CD4-positive, alpha-beta T cell treated with Interleukin-10 for 1 hour (primary cell): ENCODE results near the gene PLCB2.

Source experiments
- DNase-seq: peaks from one replicate; pipeline ENCODE4 v3.0.0-alpha.2; 2020

The PLCB2 gene

GRCh38 chr15:40323953-40324937, 16.5 kb upstream of the PLCB2 start:
- DNase-seq, result no peak

DNA sequence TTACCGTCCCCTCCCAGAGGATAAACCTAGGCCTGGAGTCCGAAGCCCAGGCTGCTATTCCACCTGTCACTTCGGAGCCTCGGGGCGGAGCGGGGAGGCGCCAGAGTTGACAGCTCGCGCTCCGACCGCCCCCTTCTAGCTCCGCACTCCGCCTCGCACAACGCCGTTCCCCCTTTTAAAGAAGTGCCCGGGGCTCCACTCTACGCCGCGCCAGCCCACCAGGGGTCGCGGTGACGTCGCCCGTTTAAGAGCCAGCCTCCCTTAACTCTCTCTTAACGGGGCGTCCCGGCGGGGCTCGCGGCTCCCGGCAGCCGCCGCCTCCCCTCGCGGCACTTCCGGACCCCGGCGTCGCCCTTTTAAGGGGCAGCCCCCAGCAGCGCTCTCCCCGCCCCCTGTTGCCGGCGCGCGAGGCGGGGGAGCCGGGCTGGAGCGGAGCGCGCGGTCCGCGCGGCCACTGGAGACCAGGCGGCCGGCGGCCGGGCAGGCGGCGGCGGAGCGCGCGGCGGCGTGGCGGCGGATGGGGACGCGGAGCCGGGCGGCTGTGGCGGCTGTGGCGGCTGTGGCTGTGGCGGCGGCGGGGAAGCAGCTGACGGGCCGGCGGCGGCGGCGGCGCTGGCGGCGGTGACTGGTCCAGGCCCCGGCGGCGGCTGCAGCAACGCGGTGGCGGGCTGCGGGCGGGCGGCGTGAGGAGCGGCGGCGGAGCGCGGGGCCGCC, 15.7 kb upstream of the PLCB2 start, which contains the start of gene INAFM2:
Gene INAFM2, plus strand, starts transcription at position 454 of the 714 bp plus-strand sequence. CDS start 364 bp downstream, outside the sequence.
- DNase-seq, result peak; percentile 93

DNA sequence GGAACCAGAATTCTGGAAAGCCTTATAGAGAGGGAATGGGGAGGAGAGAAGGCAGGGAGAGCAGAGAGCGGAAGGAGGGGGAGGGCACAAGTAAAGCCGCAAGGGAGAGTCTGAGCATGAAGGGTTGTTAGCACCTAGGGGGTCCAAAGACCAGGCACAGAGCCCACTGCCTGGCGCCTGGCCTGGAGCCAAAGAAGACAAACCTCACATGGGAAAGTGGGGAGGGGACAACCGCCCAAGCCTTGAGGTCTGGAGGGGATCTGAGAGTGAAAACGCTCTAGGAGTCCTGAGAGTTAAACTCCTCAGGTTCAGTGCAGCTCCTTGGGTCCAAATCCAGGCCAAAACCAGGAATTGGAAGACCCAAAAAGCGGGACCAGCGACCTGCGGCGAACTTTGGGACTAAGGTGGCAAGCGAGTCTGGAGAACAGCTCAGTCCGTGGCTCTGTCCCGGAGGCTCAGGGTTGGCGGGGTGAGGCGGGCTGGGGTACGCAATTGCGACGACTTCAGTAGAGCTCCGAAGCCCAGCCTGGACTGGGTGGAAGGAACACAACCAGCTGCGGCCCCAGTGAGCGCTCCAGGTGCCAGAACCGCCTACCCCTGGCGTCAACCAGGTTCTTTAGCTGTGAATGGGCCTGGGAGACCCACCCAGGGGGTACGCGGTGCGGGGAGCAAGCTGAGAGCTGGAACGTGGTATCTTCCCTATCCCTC, 14.9 kb upstream of the PLCB2 start:
- no peak for DNase-seq

DNA sequence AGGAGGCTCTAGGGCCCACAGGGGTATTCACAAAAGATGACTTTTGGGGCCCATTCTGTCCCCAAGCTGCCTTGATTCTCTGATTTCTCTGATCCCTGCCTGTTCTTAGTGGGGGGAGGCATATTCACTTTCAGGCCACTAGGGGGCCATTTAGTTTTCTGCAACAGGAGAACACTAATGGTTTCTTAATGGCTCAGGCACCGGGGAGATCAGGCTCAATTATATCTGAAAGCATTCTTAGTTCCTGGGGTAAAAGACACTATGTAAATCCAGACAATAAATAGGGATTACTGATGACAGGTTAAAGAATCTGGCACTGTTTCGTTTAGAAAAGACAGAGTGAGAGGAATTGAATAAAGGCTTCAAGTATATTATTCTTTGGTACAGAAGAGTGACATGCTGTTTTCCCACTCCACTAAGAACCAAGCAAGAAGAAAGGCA, 13.2 kb upstream of the PLCB2 start:
- peak; percentile 81 for DNase-seq

DNA sequence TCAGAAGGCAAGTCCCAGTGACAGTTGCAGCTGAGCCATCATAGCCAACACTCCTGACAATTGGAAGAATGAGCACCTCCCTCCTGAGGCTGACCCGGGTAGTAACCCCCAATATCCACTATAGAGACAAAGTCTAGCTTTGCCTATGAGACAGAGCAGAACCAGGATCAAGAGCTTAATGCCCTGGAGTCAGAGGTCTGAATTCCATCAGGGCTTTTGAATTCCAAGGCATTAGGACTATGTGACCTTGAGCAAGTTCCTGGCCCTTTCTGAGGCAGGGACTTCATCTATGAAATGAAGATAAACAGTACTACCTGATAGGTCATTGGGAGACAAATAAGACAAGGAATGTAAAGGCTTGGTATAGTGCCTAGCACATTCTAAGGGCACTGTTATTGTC, 12.7 kb upstream of the PLCB2 start:
- DNase-seq, result no peak

- no peak for DNase-seq
Measured at GRCh38 chr15:40317580-40317979, 9.8 kb upstream of the PLCB2 start.

GRCh38 chr15:40316931-40317330, 9.2 kb upstream of the PLCB2 start:
- DNase-seq, result no peak

DNA sequence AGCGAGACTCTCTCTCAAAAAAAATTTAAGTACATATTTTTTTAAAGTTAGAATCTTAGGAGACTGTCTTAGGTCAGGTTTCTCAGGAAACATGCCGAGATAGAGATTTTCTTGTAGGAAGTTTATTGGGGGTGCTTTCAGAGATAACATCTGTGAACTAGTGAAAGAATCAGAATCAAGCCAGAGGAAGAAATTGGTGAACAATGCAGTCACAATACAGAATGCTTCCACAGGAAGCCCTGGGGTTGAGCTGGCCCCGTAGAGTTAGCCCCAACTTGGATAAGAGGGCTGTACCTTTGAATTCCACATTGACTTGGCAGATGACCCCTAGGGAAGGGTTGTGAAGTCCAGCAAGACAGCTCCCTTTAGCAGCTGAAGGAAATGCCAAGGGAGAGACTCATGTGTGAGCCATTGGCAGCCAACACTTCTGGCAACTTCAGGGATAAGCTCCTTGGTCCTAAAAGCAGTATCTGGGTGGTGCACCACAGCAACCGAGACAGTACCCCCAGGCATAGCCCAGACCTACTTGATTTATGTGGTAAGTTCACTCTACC, 7.1 kb upstream of the PLCB2 start:
- DNase-seq, result no peak

DNA sequence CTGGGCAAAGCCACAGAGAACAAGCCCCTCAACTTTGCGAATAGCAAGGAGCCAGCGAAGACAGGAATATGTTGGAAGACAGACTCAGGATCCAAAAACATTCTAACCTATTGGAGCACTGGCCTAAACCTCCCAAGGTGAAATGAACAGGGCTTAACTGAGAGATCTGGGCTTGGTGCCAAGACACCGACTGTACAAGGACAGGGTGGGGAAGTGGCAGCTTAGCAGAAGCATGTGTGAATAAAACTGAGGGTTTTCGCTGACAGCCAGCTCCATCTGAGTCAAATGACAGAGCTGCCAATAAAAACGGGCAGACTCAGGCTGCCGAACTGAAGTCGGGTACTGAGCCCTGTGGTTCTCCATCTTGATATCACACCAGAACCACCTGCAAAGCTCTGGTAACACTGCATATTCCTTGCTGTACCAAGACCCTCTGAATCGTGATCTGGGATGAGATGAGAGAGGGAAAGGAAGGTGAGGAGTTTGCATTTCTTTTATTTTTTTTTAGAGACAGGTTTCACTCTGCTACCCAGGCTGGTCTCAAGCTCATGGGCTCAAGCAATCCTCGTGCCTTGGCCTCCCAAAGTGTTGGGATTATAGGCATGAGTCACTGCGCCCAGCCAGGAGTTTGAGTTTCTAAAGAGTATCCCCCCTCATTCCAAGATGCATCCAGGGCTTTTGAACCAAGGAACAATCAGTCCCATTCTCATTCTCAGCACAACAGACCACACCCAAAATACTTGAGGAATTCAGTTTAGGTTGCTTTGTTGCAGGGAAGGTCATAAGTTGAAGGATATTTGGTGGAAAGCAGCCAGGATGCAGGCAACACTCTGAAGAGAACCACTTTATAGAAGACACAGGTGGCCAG, 6.0 kb upstream of the PLCB2 start:
- peak; percentile 67 for DNase-seq

DNA sequence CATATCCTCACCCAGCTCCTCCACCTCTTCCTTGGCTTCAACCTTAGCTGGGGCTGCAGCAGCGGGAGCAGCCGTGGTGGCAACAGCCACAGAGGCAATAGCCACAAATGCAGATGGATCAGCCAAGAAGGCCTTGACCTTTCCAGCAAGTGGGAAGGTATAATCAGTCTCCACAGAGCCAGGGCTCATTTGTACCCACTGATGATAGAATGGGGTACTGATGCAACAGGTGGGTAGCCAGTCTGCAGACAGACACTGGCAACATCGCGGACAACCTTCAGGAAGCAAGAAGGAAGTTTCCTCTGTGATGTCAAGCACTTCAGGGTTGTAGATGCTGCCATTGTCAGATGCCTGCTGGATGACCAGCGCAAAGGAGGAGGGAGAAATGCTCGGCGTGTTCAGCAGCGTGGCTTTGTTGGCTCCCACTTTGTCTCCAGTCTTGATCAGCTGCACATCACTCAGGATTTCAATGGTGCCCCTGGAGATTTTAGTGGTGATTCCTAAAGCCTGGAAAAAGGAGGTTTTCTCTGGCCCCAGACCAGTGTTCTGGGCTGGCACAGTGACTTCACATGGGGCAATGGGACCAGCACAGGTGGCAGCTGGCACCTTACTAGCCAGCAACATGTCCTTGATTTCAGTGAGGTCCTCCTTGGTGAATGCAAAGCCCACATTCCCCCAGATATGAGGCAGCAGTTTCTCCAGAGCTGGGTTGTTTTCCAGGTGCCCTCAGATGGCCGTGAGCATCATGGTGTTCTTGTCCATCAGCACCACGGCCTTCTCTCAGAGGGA, 4.8 kb upstream of the PLCB2 start:
- DNase-seq, result no peak

- DNase-seq, result no peak
Measured at GRCh38 chr15:40310993-40311392, 3.3 kb upstream of the PLCB2 start.

GRCh38 chr15:40310001-40310959, 2.5 kb upstream of the PLCB2 start:
- peak; percentile 72 for DNase-seq

- DNase-seq, result no peak
Measured at GRCh38 chr15:40309344-40309862, 1.7 kb upstream of the PLCB2 start.

DNA sequence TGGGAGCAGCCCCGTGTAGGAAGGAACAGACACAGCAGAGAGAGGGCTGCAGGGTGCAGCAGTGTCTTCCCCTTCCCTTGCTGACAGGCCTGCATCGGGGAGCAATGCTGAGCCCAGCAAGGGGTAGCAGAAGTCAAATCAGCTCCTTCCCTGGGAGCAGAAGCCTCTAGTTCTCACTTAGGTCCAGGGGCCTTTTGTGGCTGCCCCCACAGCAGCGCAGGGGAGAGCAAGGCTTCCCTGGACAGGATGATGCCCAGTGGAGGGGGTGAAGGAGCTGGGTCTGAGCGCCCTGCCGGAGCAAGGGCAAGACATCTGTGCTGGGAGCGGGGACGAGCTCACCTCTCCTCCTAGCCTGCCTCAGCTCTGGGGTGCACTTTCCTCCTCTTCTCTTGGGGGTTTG, 827 bp downstream of the PLCB2 start:
- no peak for DNase-seq

DNA sequence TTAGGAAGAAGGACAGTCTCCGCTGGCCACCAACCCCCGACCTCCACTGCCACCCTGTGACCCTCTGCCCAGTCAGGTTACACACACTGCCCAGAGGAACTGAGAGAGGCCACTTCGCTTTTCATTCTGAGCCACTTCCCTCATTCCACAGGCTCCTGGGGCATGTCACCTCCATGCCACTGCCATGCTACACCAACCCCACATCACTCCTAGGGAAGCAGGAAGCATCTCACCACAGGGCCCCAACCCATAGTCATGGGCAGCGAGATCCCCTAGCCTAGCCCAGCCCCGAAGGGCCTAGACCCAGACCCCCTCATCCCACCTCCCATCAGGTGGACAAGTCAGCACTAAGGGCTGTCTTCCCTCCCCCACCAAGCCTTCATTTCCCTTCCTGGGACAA, 1.4 kb downstream of the PLCB2 start:
- no peak for DNase-seq

DNA sequence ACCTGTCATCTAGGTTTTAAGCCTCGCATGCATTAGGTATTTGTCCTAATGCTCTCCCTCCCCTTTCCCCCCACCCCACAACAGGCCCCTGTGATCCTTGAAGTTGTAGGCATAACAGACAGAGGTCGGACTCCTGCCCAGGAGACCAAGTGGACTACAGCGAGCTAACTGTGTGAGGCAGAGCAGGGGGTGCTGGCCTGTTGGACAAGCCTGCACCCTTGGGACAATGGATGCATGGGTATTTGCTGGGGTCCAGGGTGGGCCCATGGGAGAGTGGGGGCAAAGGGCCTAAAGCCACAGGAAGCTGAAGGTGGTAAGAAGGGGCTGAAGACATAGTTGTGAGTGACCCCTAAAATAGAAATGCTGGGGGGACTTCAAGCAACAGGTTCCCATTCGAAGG, 2.5 kb downstream of the PLCB2 start:
- no peak for DNase-seq

DNA sequence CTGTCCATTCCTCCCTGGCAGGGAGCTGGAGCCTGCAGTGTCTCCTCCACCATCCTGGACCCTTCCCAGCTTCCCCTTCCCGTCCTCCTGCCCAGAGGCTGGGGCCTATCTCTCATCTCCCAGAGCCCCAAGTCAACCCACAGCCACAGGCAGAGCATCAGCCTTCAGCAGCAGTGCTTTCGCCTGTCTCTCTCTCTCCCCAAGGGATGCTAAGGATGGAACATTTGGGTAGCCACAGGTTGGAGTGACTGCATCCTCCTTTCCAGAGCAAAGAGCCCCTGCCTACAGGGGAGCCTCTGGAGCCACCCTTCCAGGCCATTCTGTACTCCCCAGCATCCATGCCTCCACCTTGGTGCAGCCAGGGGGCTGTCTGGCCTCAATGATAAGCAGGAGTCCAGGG, 4.2 kb downstream of the PLCB2 start:
- DNase-seq, result no peak

DNA sequence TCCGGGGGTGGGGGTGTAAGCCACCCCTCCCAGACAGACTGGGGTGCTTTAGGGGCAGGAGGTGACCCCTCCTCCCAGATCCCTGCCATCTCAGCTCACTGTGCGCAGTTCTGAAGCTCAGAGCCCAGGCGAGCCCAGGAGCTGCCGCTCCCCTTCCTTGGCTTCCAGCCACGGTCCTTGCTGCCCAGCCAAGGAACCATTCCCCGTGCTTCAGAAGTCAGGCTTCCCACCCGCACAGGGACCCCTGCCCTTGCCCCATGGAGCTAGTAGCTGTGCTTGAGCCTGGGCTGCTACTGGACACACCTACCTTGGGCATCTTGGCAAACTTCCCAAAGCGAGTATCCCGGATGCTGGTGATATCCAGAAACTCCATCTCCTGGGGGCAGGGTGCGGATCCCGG, 4.8 kb downstream of the PLCB2 start:
- DNase-seq, result no peak

GRCh38 chr15:40302288-40302886, 5.3 kb downstream of the PLCB2 start:
- DNase-seq, result no peak
